Aorta (tissue), 5 donors: ENCODE data around the gene UBB. TPM values are rescaled to one million over a fixed set of nuclear protein-coding genes. Genes with fewer than 3 reads are reported as not detected.

Source experiments
- ATAC-seq: fragments of 200-7000 bp; cut with Tn5 transposase; one replicate; pipeline ENCODE4 v1.9.1; 2022; ENCODE audit warnings: moderate library complexity; ENCODE audit not compliant: low FRiP score
- DNase-seq, 2 donors: peaks; one replicate each; pipeline ENCODE4 v3.0.0-alpha.2; 2020
- H3K27ac ChIP-seq, 2 donors: one replicate each; pipeline ENCODE4 v1.5.1; 2013; ENCODE audit warnings: low read length in 2 of 2, mild to moderate bottlenecking in 2 of 2, moderate library complexity in 2 of 2, control low read depth in 1 of 2, inconsistent platforms in 1 of 2, low read depth in 1 of 2
- H3K27me3 ChIP-seq, 2 donors: one replicate each; pipeline ENCODE4 v1.6.1; 2013; ENCODE audit warnings: control low read depth in 1 of 2, low read length in 1 of 2, mild to moderate bottlenecking in 1 of 2, moderate library complexity in 1 of 2; ENCODE audit not compliant: insufficient read depth in 2 of 2, control insufficient read depth in 1 of 2
- H3K36me3 ChIP-seq, 2 donors: one replicate each; pipeline ENCODE4 v1.6.1; 2013; ENCODE audit warnings: control low read depth in 1 of 2, low read length in 1 of 2, mild to moderate bottlenecking in 1 of 2; ENCODE audit not compliant: insufficient read depth in 2 of 2, control insufficient read depth in 1 of 2
- H3K4me1 ChIP-seq, 2 donors: one replicate each; pipeline ENCODE4 v1.6.1; 2013; ENCODE audit warnings: low read length in 2 of 2, control low read depth in 1 of 2, mild to moderate bottlenecking in 1 of 2, moderate library complexity in 1 of 2; ENCODE audit not compliant: insufficient read depth in 2 of 2, control insufficient read depth in 1 of 2
- H3K4me3 ChIP-seq, 2 donors: one replicate each; pipeline ENCODE4 v1.5.1; 2013; ENCODE audit warnings: low read length in 2 of 2, control low read depth in 1 of 2, mild to moderate bottlenecking in 1 of 2
- H3K9me3 ChIP-seq: one replicate; pipeline ENCODE4 v1.6.1; 2013; ENCODE audit warnings: mild to moderate bottlenecking, low read length; ENCODE audit not compliant: control insufficient read depth
- WGBS, 2 donors: extraction: QIAGEN DNeasy Blood & Tissue Kit; methylation state at CpG; one replicate each; pipeline ENCODE4 v1.1.7; 2013; 5-methylcytosine and 5-hydroxymethylcytosine counted together
- intact Hi-C, 2 donors: fragments of 100-400 bp; cut with DNase I; formaldehyde crosslinking; loops; one replicate each; pipeline versions ENCODE4 v1.14.2 to v1.15.0; 2022
- polyA plus RNA-seq, 2 donors: library from polyadenylated mRNA; stranded (reverse); fragments of 200-250 nt; gene quantifications; one replicate each; pipeline ENCODE4 v1.2.3, GENCODE V29; 2013
- total RNA-seq, 2 donors: library from RNA; stranded (reverse); fragmentation: NEBNext Ultra II Directional; extraction: Animal tissue kit (Norgen Biotek cat#: 25700); gene quantifications; one replicate each; pipeline ENCODE4 v1.2.1, GENCODE V29; 2021
- donor health status: healthy with polysubstance abuse.
- donor health status: Bipolar disorder and iron deficiency.
- donor health status: DM: no; HTN: no; CAD: no.
- donor health status: DM: no; HTN: no; CAD: no.
- donor health status: DM: yes; HTN: yes; CAD: no.

The UBB gene
- total and polyA plus RNA-seq, 4 donors: 809 to 1,130 (median 921) TPM

GRCh38 chr17:16348586-16348985 is 32.3 kb upstream of the UBB start:
- WGBS, 2 donors: 92 to 94% methylated on average over 6 of the region's 6 CpGs
- ATAC-seq (no peak), DNase-seq (no peak)
- H3K36me3 ChIP-seq: no peaks in the 10 kb centered on the region
- H3K27ac ChIP-seq: no peak overlapping the region
- no peaks in the 10 kb centered on the region for H3K27me3 ChIP-seq
- no peak overlapping the region for H3K4me3 ChIP-seq
- intact Hi-C loops: no loop called here
- H3K9me3 ChIP-seq: no peaks in the 10 kb centered on the region
- peaks cover 0 to 4% of the 10 kb centered on the region in 2 donors for H3K4me1 ChIP-seq

GRCh38 chr17:16349431-16349830 is 31.5 kb upstream of the UBB start:
- WGBS, 2 donors: 95 to 100% methylated on average over 5 of the region's 5 CpGs
- Histone ChIP-seq H3K4me1 (peaks cover 0 to 4% of the 10 kb centered on the region in 2 donors), H3K36me3 (no peaks in the 10 kb centered on the region), H3K9me3 (no peaks in the 10 kb centered on the region), H3K27me3 (no peaks in the 10 kb centered on the region), H3K4me3 (no peak overlapping the region), H3K27ac (no peak overlapping the region)
- ATAC-seq: no peak
- no peak for DNase-seq
- intact Hi-C loops: no loop called here

GRCh38 chr17:16351831-16352230 is 29.1 kb upstream of the UBB start:
- H3K9me3 ChIP-seq: no peaks in the 10 kb centered on the region
- DNase-seq: no peak
- intact Hi-C loops: loop anchor here (5.0 to 10.0 kb wide), 3 partner anchors 65 to 137 kb away; partner anchors contain the start of genes NCOR1 (in 2 of the 2) and PIGL (in 2 of the 2)

GRCh38 chr17:16352303-16352666 is 28.6 kb upstream of the UBB start:
- no peaks in the 10 kb centered on the region for H3K27me3 ChIP-seq
- no peaks in the 10 kb centered on the region for H3K9me3 ChIP-seq
- H3K27ac ChIP-seq: no peak overlapping the region
- 1% methylated on average over 25 of the region's 25 CpGs for WGBS, 2 donors
- DNase-seq (peak in 1 of 2 donors; percentile 77), ATAC-seq (no peak)
- H3K36me3 ChIP-seq: no peaks in the 10 kb centered on the region
- H3K4me1 ChIP-seq: peaks cover 0 to 4% of the 10 kb centered on the region in 2 donors
- intact Hi-C loops: loop anchor here (5.0 to 10.0 kb wide), 3 partner anchors 65 to 137 kb away; partner anchors contain the start of genes NCOR1 (in 2 of the 2) and PIGL (in 2 of the 2)
- peak overlapping the region; percentile 61 to 88 for H3K4me3 ChIP-seq

More at GRCh38 chr17:16351831-16352230, 29.1 kb upstream of the UBB start:
- Histone ChIP-seq H3K4me3 (peak overlapping the region; percentile 37 to 61), H3K4me1 (peaks cover 0 to 4% of the 10 kb centered on the region in 2 donors), H3K27ac (no peak overlapping the region), H3K27me3 (no peaks in the 10 kb centered on the region), H3K36me3 (no peaks in the 10 kb centered on the region)
- no peak for ATAC-seq
- 36 to 40% methylated on average over 10 of the region's 10 CpGs for WGBS, 2 donors

- WGBS, 2 donors: 0 to 1% methylated on average over 53 to 75 of the region's 75 CpGs
- no peak overlapping the region for H3K27ac ChIP-seq
- intact Hi-C loops: loop anchor here (5.0 to 10.0 kb wide), 3 partner anchors 65 to 138 kb away; partner anchors contain the start of genes NCOR1 (in 2 of the 2) and PIGL (in 2 of the 2)
- no peaks in the 10 kb centered on the region for H3K27me3 ChIP-seq
- no peaks in the 10 kb centered on the region for H3K36me3 ChIP-seq
- DNase-seq (peak; percentile 55 to 79), ATAC-seq (peak; percentile 76)
- peak overlapping the region; percentile 61 to 88 for H3K4me3 ChIP-seq
- H3K9me3 ChIP-seq: no peaks in the 10 kb centered on the region
- H3K4me1 ChIP-seq: peaks cover 0 to 4% of the 10 kb centered on the region in 2 donors
Measured at GRCh38 chr17:16352667-16353316, 28.1 kb upstream of the UBB start.

- no peaks in the 10 kb centered on the region for H3K36me3 ChIP-seq
- no peak within 1 kb of the TSS for H3K27ac ChIP-seq
- H3K9me3 ChIP-seq: no peaks in the 10 kb centered on the region
- intact Hi-C loops: loop anchor here (5.0 to 10.0 kb wide), 3 partner anchors 66 to 139 kb away; partner anchors contain the start of genes NCOR1 (in 2 of the 2) and PIGL (in 2 of the 2)
- 18 to 29% methylated on average over 51 to 83 of the region's 83 CpGs for WGBS, 2 donors
- peak; percentile 50 to 81 for DNase-seq
- H3K4me1 ChIP-seq: peaks cover 0 to 4% of the 10 kb centered on the region in 2 donors
- H3K27me3 ChIP-seq: no peaks in the 10 kb centered on the region
- peak within 1 kb of the TSS; percentile 61 to 88 for H3K4me3 ChIP-seq
- peak; percentile 52 for ATAC-seq
Measured at GRCh38 chr17:16353317-16354174, 27.3 kb upstream of the UBB start, which contains the start of gene CENPV. Gene CENPV (minus strand): TSS chr17:16353469. CDS start chr17:16353436, 33 bp downstream.

GRCh38 chr17:16354585-16354984 is 26.3 kb upstream of the UBB start:
- no peak for ATAC-seq
- Histone ChIP-seq H3K36me3 (no peaks in the 10 kb centered on the region), H3K27me3 (no peaks in the 10 kb centered on the region), H3K4me3 (no peak overlapping the region), H3K27ac (no peak overlapping the region), H3K4me1 (peaks cover 0 to 4% of the 10 kb centered on the region in 2 donors), H3K9me3 (no peaks in the 10 kb centered on the region)
- intact Hi-C loops: loop anchor here (5.0 to 10.0 kb wide), 3 partner anchors 67 to 140 kb away; partner anchors contain the start of genes NCOR1 (in 2 of the 2) and PIGL (in 2 of the 2)
- DNase-seq: no peak
- 91 to 93% methylated on average over 11 to 14 of the region's 14 CpGs for WGBS, 2 donors

GRCh38 chr17:16358394-16358793 is 22.5 kb upstream of the UBB start:
- DNase-seq (no peak), ATAC-seq (no peak)
- no peak overlapping the region for H3K27ac ChIP-seq
- intact Hi-C loops: loop anchor here in 1 of 2 donors (10.0 kb wide), 1 partner anchor 144 kb away; the partner anchor contains the start of genes NCOR1 and PIGL
- no peaks in the 10 kb centered on the region for H3K9me3 ChIP-seq
- no peaks in the 10 kb centered on the region for H3K36me3 ChIP-seq
- no peak overlapping the region for H3K4me3 ChIP-seq
- H3K27me3 ChIP-seq: no peaks in the 10 kb centered on the region
- H3K4me1 ChIP-seq: no peaks in the 10 kb centered on the region
